Esophagus muscularis mucosa (tissue), 3 donors: ENCODE data around the gene PPP4R2.

Experiments
- POLR2A ChIP-seq: fragments of 450-650 bp; IDR thresholded peaks from one replicate; pipeline ENCODE4 v1.6.1; 2017; ENCODE audit warnings: antibody characterized with exemption, moderate library complexity, mild to moderate bottlenecking, low read depth
- TF ChIP-seq, protein P1 (sequence below), 3 experiments: fragments of 200-600 bp in 2 of 3; fragments of 450-650 bp in 1 of 3; sonication (generic) in 2 of 3; IDR thresholded peaks; one replicate each; pipeline ENCODE4 v1.5.1; 2017 to 2019; ENCODE audit warnings: antibody characterized with exemption in 3 of 3, mild to moderate bottlenecking in 2 of 3, moderate library complexity in 1 of 3

DNA sequence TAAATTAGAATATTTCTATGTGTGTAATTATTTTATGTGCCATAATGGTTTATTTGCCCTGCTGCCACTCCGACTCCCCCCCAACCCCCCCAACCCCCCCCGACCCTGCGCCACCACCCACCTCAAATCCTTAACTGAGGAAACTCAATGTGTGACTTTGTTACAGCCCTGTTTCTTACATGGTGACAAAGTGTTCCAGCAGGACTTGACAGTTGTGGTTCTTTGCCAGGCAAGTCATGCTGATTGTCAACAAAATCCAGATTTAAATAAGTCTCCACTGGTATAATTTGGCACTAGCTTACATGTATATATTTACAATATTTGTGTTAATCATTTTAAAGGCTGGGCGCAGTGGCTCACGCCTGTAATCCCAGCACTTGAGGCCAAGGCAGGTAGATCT lies 72.6 kb downstream of the PPP4R2 start:
- TF ChIP-seq, protein P1, sequence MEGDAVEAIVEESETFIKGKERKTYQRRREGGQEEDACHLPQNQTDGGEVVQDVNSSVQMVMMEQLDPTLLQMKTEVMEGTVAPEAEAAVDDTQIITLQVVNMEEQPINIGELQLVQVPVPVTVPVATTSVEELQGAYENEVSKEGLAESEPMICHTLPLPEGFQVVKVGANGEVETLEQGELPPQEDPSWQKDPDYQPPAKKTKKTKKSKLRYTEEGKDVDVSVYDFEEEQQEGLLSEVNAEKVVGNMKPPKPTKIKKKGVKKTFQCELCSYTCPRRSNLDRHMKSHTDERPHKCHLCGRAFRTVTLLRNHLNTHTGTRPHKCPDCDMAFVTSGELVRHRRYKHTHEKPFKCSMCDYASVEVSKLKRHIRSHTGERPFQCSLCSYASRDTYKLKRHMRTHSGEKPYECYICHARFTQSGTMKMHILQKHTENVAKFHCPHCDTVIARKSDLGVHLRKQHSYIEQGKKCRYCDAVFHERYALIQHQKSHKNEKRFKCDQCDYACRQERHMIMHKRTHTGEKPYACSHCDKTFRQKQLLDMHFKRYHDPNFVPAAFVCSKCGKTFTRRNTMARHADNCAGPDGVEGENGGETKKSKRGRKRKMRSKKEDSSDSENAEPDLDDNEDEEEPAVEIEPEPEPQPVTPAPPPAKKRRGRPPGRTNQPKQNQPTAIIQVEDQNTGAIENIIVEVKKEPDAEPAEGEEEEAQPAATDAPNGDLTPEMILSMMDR (IDR thresholded peaks at IDR 0.05), result no peak
- no peak for TF ChIP-seq POLR2A
